NCI-H2171 (cell line): ENCODE results near the gene C4orf50.
"Not testable (repeated sequence)": the region's sequence is repeated elsewhere in the genome, so short reads cannot be mapped to it uniquely, and the experiment has no call there.

Experiments
- DNase-seq: peaks from one replicate; lab custom pipeline; 2025; lab: John Stamatoyannopoulos, UW

Gene C4orf50

DNA sequence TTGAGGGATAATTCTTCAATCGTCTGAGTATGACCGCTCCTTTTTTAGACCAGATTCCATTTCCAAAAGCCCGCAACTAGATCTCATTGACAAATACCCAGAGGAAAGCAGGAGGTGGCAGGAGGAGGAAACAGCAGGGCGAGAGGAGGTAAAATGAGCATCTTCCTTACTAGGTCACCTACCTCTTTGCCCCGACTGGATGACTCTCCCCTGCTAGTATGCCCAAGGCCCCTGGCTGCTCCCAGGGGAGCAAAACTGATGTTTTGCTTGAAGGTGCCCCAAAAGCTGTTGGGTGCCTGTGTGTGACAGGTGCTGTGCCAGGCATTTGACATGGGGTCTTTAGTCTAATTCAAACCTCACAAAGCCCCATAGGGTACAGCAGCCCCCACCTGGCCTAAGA, 48.9 kb downstream of the C4orf50 start:
- DNase-seq = no peak

DNA sequence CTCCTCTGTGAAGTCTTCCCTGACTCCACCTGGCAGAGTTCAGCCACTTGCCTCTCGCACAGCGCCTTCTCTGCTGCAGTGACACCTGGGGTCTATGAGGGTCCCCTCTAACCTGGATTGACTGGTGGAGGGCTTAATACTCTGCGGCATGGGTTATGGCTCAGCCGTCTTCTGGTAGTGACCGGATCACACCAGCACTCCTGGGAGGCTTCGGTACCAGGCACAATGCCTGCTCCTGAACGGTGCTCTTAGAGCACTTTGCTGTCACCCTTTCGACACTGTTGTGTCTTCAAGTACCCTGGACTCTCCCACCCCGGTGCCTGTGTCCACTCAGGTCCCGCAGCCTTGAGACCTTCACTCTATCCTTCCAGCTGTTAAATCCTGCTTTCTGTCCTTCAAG, 50.0 kb downstream of the C4orf50 start:
- no peak for DNase-seq

DNA sequence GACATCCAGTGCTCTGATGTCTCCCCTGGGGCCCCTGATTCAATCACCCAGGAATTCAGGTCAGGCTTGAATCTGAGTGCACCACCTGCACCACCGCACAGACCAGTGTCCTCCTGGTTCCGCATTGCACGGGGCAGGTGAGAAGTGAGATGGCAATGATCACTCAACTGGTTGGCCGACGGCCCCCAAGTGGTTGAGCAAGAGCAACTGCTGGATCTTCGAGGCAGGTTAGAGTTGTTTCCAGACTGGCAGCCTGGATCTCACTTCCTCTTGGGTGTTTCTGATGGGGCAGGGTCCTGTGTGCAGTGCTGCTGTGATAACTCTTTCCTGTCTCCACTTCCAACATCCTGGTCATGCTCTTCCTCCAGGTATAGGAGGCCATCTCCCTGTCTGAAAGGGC, 50.4 kb downstream of the C4orf50 start:
- no peak for DNase-seq

DNA sequence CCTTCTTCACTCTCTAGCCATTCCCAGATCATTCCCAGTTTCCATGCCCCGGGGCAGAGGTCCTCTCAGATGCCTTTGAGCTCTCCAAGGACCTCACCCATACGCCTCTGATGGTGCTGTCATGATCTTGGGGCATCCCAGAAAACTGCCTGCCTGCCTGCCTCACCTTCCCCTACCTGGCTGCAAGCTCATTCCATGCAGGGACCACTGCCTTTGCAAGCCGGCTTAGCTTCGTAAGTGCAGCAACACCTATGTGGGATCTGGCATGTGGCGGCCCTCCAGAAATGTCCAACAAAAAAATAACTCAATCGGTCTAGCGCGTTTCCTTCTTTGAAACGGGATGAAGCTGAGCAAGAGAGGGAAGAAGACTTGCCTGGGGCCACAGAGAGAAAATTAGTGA, 53.0 kb downstream of the C4orf50 start:
- DNase-seq = no peak

- no peak for DNase-seq
Observed at GRCh38 chr4:5964030-5964429, 54.2 kb downstream of the C4orf50 start.

DNA sequence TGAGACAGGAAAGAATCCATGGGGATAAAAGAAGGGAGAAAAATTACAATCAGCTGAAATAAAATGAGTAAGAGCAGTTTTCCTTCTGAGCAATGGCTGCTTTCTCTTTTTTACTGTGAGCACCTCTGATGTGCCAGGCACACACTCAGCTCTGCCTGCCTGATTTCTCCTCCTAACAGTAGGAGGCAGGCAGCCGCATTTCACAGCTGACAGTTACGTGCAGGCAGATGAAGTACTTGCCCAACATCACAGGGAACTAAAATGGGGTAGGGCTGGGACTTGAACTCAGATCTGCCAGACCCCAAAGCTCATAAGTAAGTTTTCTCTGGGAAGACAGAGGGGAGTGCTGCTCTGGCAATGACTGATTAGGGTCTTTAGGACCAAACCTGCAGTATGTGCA, 54.6 kb downstream of the C4orf50 start:
- DNase-seq = no peak

GRCh38 chr4:5962416-5962815, 55.8 kb downstream of the C4orf50 start:
- DNase-seq = no peak

- no peak for DNase-seq
Observed at GRCh38 chr4:5960252-5960880, 57.9 kb downstream of the C4orf50 start.

GRCh38 chr4:5959211-5959982, 58.8 kb downstream of the C4orf50 start:
- DNase-seq = no peak

DNA sequence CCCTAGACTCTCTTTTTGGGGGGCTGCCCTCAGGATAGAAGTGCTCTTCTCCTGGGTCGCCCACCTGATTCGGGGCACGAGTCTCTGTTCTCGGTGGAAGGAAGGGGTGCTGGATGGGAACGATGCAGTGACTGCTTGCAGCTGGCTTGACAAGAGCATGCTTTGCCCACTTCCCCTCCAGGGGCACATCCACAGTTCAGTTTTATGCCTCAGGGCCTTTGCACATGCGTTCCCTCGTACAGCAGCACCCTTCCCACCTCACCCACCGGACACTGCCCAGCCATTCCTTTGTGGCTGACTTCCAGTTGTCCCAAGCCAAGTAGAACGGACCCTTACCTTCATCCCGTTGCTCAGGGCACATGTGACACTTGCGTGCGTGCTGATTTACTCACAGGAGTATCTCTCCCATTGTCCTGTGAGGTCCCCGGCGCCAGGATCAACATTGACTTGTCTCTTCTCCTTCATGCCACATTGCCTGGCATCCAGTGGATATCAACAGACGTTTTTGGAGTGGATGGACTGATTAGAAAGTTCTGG, 60.0 kb downstream of the C4orf50 start:
- DNase-seq = no peak

- DNase-seq = peak; percentile 34
Observed at GRCh38 chr4:5957076-5957475, 61.2 kb downstream of the C4orf50 start.

DNA sequence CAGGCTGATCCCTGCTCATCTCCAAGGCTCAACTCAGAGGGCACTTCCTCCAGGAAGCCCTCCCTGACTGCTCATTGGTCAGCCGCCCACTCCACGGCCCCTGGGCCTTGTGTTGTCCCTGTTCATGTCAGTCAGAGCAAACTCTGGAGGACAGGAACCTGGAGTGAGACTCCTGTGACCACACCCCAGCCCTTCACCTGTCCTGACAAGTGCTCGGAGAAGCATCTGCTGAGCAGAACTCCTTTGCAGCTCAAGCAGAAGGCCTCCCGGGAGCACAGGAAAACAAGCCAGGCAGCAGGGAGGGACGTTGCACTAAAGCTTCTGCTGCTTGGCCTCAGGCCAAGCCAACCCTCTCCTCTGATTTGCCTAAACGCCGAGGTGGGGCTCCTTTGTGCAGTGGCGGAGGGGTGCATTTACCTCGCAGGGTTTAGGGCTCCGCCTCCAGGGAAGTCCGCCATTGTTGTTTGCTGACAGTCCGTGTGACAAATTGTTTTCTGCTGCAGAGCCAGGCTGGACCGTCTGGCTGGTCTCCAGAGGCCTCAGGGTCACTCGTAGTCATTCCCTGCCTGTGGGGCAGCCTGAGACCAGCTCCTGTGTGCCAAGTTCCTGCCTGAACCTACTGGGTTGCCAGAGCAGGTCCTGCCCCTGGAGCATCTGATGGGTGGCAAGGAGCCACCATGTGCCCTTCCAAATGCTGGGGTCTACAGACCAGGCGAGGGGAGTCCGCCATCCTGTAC, 61.8 kb downstream of the C4orf50 start:
- DNase-seq = peak; percentile 89

DNA sequence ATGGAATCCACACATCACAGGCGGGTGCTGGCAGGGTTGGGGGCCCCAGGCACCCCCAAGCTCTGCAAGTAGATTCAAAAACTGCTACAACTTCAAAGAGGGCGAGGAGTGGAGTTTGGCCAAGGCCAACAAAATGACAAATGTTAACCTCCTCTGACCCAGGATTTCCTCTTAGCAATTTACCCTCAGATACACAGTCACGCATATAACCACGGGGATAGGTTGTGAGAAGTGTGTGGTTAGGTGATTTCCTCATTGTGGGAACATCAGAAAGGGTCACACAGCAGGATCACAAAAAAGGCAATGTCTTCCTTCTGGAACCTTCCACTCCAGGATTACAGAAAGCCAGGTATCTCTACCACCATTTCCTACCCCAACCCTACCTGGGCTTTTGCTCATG, 62.4 kb downstream of the C4orf50 start:
- DNase-seq = no peak

DNA sequence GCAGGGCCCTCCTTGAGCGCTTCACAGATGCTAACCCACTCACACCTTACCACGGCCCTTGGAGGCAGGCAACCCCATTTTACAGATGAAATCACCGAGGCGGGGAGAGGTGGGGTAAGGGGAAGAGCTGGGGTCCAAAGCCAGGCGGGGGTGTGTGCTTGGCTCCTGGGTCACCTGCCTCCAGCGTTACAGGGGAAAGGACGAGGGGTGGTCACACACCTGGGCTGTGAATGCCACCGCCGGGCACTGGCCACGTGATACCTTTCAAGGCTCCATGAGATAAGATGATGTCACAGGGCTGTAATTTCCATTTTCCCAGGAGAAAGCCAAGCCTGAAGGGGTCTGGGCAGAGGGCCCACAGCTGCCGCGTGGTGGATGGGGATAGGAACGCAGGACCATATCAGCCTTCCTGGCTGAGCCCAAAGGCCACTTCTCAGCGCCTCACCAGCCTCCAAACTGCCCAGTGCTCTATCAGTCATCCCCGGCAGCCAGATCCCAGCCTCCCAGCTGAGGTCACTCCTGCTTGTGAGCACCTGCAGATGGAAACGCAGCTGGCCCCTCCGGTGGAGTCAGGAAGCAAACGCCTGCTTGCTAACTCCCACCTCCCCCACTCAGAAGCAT, 62.9 kb downstream of the C4orf50 start:
- DNase-seq = peak; percentile 38

DNA sequence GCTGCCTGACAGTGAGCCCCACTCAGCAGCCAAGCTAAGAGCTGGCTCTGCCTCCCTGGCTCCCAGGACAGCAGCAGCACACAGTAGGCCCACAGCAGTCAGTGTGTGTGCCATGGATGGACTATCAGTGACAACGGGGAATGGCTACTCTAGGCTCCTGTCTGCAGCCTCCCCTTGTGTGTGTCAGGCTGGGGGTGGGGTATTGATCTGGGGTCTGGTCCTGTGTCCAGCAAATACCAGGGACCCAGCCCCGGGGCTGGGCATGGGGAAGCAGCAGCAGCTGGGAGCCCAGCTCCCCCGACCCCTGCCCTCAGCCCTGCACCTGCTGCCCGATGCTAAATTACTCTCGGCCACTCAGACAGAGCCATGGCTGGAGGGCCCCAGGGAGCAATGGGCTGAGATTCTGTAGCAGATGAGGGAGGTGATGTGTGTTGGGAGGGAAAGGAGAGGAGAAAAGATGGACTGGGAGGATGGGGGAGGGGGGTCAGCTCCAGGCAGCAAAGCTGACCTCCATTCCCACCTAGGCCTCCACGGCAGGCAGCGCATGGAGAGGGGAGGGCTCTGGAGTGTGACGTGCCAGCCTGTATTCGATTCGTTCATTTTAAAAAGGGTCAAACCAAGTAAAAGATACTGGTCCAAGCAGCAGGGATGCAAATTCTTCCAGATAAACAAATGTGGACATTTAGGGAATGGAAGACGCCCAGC, 64.0 kb downstream of the C4orf50 start:
- no peak for DNase-seq

GRCh38 chr4:5952975-5953951, 65.0 kb downstream of the C4orf50 start:
- no peak for DNase-seq

DNA sequence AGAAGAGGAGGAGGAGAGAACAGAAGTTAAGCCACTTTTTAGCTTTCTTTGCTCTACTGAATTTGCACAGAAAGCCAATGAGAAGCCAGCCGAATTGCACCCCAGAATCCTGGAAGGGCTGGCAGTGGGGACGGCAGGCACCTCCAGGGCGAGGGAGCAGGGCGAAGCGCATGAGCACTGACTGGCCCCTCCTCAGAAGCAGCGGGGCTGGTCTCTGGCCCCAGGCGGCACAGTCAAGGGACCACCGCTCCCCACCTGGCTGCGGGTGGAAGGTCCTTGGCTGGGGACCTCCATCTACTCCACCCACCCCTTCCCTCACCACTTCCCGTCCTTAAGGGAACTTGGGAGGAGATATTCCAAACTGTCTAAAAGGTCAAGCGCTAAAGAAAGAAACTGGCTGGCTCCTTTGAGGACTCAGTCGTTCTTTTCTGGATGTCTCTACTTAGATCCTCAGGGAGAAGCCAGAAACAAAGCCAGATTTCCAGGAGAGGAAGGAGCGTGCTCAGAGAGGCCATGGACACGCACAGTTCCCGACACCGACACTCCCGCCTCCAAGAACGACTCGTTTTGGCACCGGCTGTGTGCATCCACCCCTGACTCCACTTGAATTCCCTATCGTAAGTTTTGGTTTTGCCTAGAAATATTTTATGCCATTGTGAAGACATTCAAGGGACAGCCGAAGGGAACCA, 65.8 kb downstream of the C4orf50 start:
- DNase-seq = no peak

DNA sequence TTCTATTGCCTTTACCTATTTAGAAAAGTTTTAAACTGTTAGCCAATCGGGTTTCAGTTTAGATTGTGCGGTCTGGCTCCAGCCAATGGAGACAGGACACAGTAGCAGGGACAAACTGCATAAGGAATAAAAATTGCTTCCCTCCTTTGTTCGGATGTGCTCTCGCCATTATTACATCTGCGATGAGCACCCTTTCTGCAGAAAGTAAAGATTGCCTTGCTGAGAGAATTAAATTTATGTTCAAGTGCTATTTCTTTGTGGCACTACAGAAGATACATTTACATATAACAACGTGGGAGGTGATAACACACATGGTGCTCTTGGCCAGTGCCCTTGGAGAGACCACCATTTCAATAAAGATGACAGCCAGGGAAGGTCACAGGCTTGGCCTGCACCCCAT, 71.6 kb downstream of the C4orf50 start:
- not testable (repeated sequence) for DNase-seq

DNA sequence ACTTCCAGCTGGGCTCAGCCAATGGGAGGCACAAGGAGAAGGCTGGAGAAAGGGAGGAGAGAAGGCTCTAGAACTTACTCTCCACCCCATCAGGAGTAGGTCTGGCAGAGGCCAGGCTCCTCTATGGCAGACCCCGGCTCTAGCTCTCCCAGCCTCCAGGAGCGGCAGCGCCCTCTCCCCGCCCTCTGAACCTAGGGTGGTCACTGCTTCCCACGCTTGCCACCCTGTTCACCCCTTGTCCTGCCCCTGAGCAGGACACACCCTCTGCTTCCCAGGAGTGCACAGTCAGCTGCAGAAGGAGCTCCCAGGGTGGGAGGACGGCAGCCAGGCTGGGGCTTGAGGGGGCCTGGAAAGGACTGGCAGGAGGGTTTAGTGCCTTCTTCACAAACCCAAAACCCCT, 72.3 kb downstream of the C4orf50 start:
- DNase-seq = no peak

- no peak for DNase-seq
Observed at GRCh38 chr4:5945171-5945570, 73.1 kb downstream of the C4orf50 start.
